HL-60 (cell line): Measurements from ENCODE around the gene SNRPA.

Experiments
- CTCF ChIP-seq: IDR thresholded peaks from one replicate; pipeline ENCODE4 v1.5.1; 2011; ENCODE audit warnings: low read length, control low read depth, inconsistent platforms; ENCODE audit not compliant: insufficient read depth
- POLR2AphosphoS5 ChIP-seq: IDR thresholded peaks from 2 replicates; pipeline ENCODE4 v1.6.1; 2012; ENCODE audit warnings: low read depth
- REST ChIP-seq: IDR thresholded peaks from 2 replicates; pipeline ENCODE4 v1.6.1; 2012; ENCODE audit warnings: low read depth; ENCODE audit not compliant: insufficient replicate concordance
- SPI1 ChIP-seq: IDR thresholded peaks from 2 replicates; pipeline ENCODE4 v1.6.1; 2012; ENCODE audit warnings: low read depth, mild to moderate bottlenecking, borderline replicate concordance

GRCh38 chr19:40809358-40810086 is 58.5 kb downstream of the SNRPA start:
- TF ChIP-seq CTCF (no peak), REST (no peak), POLR2AphosphoS5 (peak; percentile 52; the same call in 1 of the 2 replicates), SPI1 (no peak)
